BLaER1 treated with 17β-estradiol and CSF1 and Interleukin-3, amounts not matched to agents 10 nM and 100 nM (cell line): ENCODE data around the gene PPFIBP1.

ENCODE experiments used
- H3K27ac ChIP-seq, 11 experiments: shearing (Covaris generic); formaldehyde crosslinking; 2 replicates each; pipeline ENCODE4 v1.8.1; 2022
- H3K27me3 ChIP-seq, 11 experiments: shearing (Covaris generic); formaldehyde crosslinking; 2 replicates each; pipeline ENCODE4 v1.8.1; 2022
- H3K36me3 ChIP-seq, 11 experiments: shearing (Covaris generic); formaldehyde crosslinking; 2 replicates each; pipeline ENCODE4 v1.8.1; 2022
- H3K4me1 ChIP-seq, 10 experiments: shearing (Covaris generic); formaldehyde crosslinking; 2 replicates each; pipeline ENCODE4 v1.8.1; 2022
- H3K4me2 ChIP-seq, 11 experiments: shearing (Covaris generic); formaldehyde crosslinking; 2 replicates each; pipeline ENCODE4 v1.8.1; 2022
- H3K4me3 ChIP-seq, 10 experiments: shearing (Covaris generic); formaldehyde crosslinking; 2 replicates each; pipeline ENCODE4 v1.8.1; 2022
- H3K9ac ChIP-seq, 11 experiments: shearing (Covaris generic); formaldehyde crosslinking; 2 replicates each; pipeline ENCODE4 v1.8.1; 2022
- H3K9me3 ChIP-seq, 11 experiments: shearing (Covaris generic); formaldehyde crosslinking; replicated peaks in 1 of 11; 2 replicates each; pipeline ENCODE4 v1.8.1; 2022
- H4K20me1 ChIP-seq, 11 experiments: shearing (Covaris generic); formaldehyde crosslinking; 2 replicates each; pipeline ENCODE4 v1.8.1; 2022
- Cebpa-rat ChIP-seq, 11 experiments: shearing (Covaris generic); IDR thresholded peaks; 2 replicates each; pipeline ENCODE4 v1.8.1; 2022

Gene PPFIBP1

DNA sequence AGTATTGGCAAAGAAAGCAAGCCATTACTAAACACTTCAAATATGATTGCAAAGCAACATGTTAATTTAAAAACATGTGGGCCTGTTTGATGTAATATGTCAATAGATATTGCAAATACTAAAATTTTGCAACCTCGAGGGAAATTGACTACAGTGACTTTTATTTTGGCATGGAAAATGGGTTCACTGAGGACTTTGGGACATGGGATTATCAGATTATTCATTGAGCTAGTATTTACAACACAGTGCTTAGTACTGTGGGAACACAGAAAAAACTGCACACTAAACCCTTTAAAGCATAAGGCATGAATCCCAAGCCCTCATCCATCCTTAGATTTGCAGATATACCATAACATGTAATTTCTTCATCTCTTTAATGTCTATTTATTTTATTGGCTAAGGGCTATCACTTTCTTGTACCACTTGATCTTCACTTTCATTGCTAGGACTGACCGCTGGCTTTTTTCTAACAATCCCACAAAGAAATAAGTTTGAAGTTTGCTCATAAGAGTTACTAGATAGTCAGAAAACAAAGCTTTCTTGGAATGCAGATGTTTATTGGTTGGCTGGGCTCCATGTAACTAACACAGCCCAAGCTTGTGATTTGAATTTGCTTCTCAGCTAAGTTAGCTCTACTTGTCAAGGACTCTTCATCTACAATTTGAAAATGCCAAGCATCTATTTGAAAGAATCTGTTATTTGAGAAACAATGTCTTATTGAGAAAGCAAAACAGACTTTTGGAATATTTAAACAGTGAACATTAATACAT is 48.7 kb downstream of the PPFIBP1 start:
- Histone ChIP-seq H4K20me1 (peaks cover 0 to 10% (median 0%) of the 10 kb centered on the region in 11 experiments; a peak in 3 of 22 replicates), H3K4me2 (no peak overlapping the region), H3K36me3 (peaks cover 0 to 16% (median 6%) of the 10 kb centered on the region in 11 experiments; a peak in 7 of 22 replicates), H3K9ac (no peak overlapping the region), H3K27ac (no peak overlapping the region), H3K27me3 (no peaks in the 10 kb centered on the region), H3K9me3 (peaks cover 0 to 6% (median 0%) of the 10 kb centered on the region in 11 experiments; a peak in 2 of 22 replicates), H3K4me3 (no peak overlapping the region), H3K4me1 (peaks cover 27 to 56% (median 35%) of the 10 kb centered on the region in 10 experiments)
- no peak for TF ChIP-seq Cebpa-rat (IDR thresholded peaks at IDR 0.05)

DNA sequence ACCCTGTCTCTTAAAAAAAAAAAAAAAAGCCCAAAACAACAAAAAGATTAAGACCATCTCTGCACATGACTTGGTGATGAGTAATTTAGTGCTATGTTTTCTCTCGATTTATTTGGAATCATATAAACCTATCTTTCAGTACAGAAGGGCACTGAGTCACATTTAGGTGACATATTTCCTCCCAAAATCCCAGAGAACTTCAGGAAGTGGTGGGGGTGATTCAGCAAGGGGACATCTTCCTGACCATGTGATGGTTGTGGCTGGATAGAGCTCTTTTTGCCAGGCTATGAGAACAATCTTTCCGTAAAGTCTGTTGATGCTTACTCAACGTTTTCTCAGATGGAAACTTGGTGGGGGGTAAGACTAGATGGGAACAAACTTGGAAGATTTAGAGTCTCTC is 50.0 kb downstream of the PPFIBP1 start:
- Histone ChIP-seq H3K9me3 (peaks cover 0 to 6% (median 0%) of the 10 kb centered on the region in 11 experiments; a peak in 2 of 22 replicates), H3K4me2 (peak overlapping the region in 10 of 11 experiments; percentile 16 to 73 (median 60); a peak in 19 of 22 replicates), H3K4me3 (no peak overlapping the region), H4K20me1 (peaks cover 0 to 10% (median 0%) of the 10 kb centered on the region in 11 experiments; a peak in 3 of 22 replicates), H3K27me3 (no peaks in the 10 kb centered on the region), H3K4me1 (peaks cover 27 to 48% (median 35%) of the 10 kb centered on the region in 10 experiments), H3K27ac (peak overlapping the region in 2 of 11 experiments; percentile 4 to 44; a peak in 3 of 22 replicates), H3K36me3 (peaks cover 2 to 24% (median 16%) of the 10 kb centered on the region in 11 experiments; a peak in 20 of 22 replicates), H3K9ac (no peak overlapping the region)
- TF ChIP-seq Cebpa-rat (IDR thresholded peaks at IDR 0.05): no peak

DNA sequence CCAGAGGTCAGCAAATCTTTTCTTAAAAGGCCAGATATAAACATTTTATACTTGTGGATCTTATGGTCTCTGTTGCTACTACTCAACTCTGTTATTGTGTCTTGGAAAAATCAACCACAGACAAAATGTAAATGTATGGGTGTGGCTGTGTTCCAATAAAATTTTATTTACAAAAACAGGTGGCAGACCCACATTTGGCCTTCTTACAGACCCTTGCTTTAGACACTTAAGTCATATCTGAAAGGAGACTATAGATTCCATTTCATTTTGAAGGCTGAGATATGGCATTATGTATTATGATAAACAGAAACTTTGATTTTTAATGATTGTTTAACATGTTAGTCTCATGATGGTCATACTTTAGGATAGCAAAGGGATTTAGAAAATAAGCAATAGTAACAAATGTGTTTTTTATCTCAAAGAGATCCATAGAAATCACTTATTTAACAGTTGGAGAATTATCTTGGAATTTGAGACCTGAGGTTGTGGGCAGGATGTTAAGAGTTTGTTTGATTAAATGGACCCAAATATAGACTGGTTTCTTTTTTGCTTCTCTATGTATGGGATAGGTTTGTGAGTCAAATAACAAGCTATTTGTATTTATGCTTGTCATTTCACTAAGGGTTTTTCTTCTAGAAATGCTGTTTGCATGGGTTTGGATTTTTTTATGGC is 51.2 kb downstream of the PPFIBP1 start:
- peaks cover 0 to 6% (median 0%) of the 10 kb centered on the region in 11 experiments; a peak in 2 of 22 replicates for H3K9me3 ChIP-seq
- no peaks in the 10 kb centered on the region for H3K27me3 ChIP-seq
- H3K4me3 ChIP-seq: no peak overlapping the region
- H3K9ac ChIP-seq: peak overlapping the region in 2 of 11 experiments; percentile 10 to 34; a peak in 2 of 22 replicates
- TF ChIP-seq Cebpa-rat (IDR thresholded peaks at IDR 0.05): no peak
- peak overlapping the region; percentile 36 to 73 (median 56); a peak in 19 of 22 replicates for H3K4me2 ChIP-seq
- peaks cover 27 to 48% (median 35%) of the 10 kb centered on the region in 10 experiments for H3K4me1 ChIP-seq
- peak overlapping the region in 6 of 11 experiments; percentile 5 to 24 (median 14); a peak in 5 of 22 replicates for H3K27ac ChIP-seq
- H3K36me3 ChIP-seq: peaks cover 8 to 31% (median 24%) of the 10 kb centered on the region in 11 experiments; a peak in 20 of 22 replicates
- H4K20me1 ChIP-seq: peaks cover 0 to 10% (median 0%) of the 10 kb centered on the region in 11 experiments; a peak in 3 of 22 replicates

DNA sequence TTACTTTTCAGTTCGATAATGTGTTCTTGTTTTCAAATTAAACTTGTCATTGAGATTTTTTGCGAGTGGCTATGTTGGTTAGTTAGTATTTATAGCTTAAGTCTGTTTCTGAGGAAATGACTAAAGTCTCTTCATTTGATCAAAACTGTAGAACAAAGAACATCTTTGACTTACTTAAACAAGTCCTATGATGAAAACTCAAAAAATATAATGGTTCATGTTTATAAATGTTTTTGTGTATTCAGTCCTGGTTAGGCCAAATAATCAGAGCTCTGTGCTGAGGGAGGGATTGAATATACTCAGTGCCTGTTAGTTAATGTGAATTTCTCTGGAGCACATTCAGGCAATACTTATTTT is 51.7 kb downstream of the PPFIBP1 start:
- Histone ChIP-seq H3K4me2 (peak overlapping the region; percentile 36 to 73 (median 56); a peak in 20 of 22 replicates), H3K36me3 (peaks cover 8 to 34% (median 27%) of the 10 kb centered on the region in 11 experiments; a peak in 20 of 22 replicates), H4K20me1 (peaks cover 0 to 10% (median 0%) of the 10 kb centered on the region in 11 experiments; a peak in 3 of 22 replicates), H3K27ac (peak overlapping the region in 6 of 11 experiments; percentile 5 to 24 (median 14); a peak in 5 of 22 replicates), H3K27me3 (no peaks in the 10 kb centered on the region), H3K4me1 (peaks cover 27 to 48% (median 35%) of the 10 kb centered on the region in 10 experiments), H3K4me3 (no peak overlapping the region), H3K9ac (peak overlapping the region in 2 of 11 experiments; percentile 10 to 34; a peak in 2 of 22 replicates), H3K9me3 (peaks cover 0 to 6% (median 0%) of the 10 kb centered on the region in 11 experiments; a peak in 2 of 22 replicates)
- TF ChIP-seq Cebpa-rat (IDR thresholded peaks at IDR 0.05): no peak

DNA sequence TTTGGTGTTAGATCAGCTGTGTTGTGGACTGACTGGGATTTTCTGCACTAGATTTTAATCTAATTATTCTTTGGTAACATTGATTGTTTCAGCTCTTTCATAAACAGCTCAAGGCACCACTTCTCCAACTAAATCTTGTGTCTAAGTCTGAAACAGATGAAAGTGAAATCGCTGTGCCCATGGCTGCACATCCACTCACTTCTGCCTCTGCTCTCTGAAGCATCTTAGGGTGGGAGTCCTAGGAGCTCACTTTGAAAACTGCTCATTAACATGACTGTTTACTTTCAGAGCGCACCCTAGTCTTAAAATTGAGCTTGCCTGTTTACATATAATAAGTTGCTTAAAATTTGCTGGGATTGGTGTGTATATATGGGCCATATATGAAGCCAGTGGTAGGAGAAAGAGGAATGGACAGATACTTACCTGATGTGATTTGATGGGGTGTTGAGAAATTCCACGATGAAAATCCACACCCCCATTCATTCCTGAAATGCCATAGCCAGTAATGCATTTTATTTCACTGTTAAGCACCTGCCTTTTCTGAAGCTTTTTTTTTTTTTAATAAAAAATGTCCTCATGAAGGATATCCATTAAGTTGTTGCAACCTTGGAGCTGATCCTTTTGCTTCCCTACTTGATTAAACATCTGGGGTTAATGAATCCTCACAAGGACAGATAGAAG is 52.8 kb downstream of the PPFIBP1 start:
- Histone ChIP-seq H3K27ac (peak overlapping the region in 1 of 11 experiments; percentile 16; a peak in 1 of 22 replicates), H3K4me2 (peak overlapping the region in 10 of 11 experiments; percentile 36 to 73 (median 56); a peak in 15 of 22 replicates), H3K9me3 (peaks cover 0 to 6% (median 0%) of the 10 kb centered on the region in 11 experiments; a peak in 2 of 22 replicates), H3K36me3 (peaks cover 8 to 40% (median 30%) of the 10 kb centered on the region in 11 experiments; a peak in 20 of 22 replicates), H3K4me1 (peaks cover 27 to 48% (median 35%) of the 10 kb centered on the region in 10 experiments), H3K27me3 (no peaks in the 10 kb centered on the region), H4K20me1 (peaks cover 0 to 10% (median 0%) of the 10 kb centered on the region in 11 experiments; a peak in 3 of 22 replicates), H3K9ac (no peak overlapping the region), H3K4me3 (no peak overlapping the region)
- TF ChIP-seq Cebpa-rat (IDR thresholded peaks at IDR 0.05): no peak

DNA sequence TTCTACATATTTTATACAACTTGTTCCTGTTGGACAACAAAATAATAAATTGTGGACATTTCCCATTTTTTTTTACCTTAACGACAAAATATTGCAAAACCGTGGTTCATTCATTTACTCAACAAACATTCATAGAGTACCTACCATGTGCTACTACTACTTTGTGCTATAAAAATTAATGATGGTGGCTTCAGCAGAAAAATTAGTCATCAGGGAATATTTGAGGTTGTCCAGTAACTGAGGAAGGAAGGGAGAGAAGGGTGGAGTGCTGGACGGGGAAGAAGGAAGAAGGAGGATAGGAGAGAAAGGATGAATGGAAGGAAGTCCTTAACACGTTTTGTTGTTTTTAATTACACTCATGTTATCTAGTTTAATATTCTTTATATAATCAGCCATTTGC is 53.7 kb downstream of the PPFIBP1 start:
- Histone ChIP-seq H3K9ac (no peak overlapping the region), H3K9me3 (peaks cover 0 to 4% (median 0%) of the 10 kb centered on the region in 11 experiments; a peak in 1 of 22 replicates), H3K4me1 (peaks cover 27 to 48% (median 38%) of the 10 kb centered on the region in 10 experiments), H3K27ac (no peak overlapping the region), H4K20me1 (peaks cover 0 to 11% (median 0%) of the 10 kb centered on the region in 11 experiments; a peak in 3 of 22 replicates), H3K27me3 (no peaks in the 10 kb centered on the region), H3K36me3 (peaks cover 8 to 40% (median 30%) of the 10 kb centered on the region in 11 experiments; a peak in 20 of 22 replicates), H3K4me3 (no peak overlapping the region), H3K4me2 (peak overlapping the region in 2 of 11 experiments; percentile 13 to 24; a peak in 1 of 22 replicates)
- TF ChIP-seq Cebpa-rat (IDR thresholded peaks at IDR 0.05): no peak

DNA sequence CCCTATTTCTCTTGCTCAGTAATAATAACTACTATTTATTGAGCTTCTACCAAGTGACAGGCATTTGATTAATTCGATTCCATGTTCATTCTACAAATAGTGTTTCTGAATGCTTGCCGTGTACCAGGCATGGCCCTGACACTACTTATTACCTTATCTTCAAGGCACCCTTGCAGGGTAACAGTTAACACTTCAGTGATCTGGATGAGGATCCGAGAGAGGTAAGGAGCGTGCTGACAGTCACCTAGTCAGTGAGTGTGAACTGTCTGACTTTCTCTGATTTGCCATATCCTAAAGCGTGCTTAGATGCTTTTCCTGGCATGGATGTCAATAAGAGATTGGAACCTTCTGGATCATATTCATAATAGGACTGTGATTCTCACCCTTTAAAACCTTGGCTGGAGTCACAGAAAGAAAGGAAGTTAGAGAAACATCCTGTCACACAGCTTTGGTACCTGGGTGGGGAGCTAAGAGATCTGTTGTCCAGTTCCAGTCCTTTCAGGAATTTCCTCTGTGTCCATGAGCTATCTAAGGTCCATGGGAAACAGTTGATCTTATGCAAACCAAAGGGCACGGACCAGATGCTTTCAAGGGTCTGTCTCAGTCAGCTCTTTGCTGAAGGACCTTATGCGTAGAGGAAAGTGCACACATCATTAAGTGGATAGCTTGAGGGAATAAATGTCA is 54.8 kb downstream of the PPFIBP1 start:
- Histone ChIP-seq H3K4me2 (no peak overlapping the region), H3K9me3 (peaks cover 0 to 4% (median 2%) of the 10 kb centered on the region in 11 experiments; a peak in 8 of 22 replicates), H3K27ac (no peak overlapping the region), H4K20me1 (peaks cover 0 to 11% (median 0%) of the 10 kb centered on the region in 11 experiments; a peak in 3 of 22 replicates), H3K4me1 (peaks cover 26 to 53% (median 42%) of the 10 kb centered on the region in 10 experiments), H3K27me3 (no peaks in the 10 kb centered on the region), H3K36me3 (peaks cover 13 to 47% (median 37%) of the 10 kb centered on the region in 11 experiments), H3K4me3 (no peak overlapping the region), H3K9ac (no peak overlapping the region)
- TF ChIP-seq Cebpa-rat (IDR thresholded peaks at IDR 0.05): no peak
